Activated CD4-positive, alpha-beta T cell treated with anti-CD3 and anti-CD28 coated beads, Interleukin-2, amount 50 U/mL, for 1 hour (primary cell): Measurements from ENCODE around the gene MPP7.

Experiments used
- DNase-seq: peaks from one replicate; pipeline ENCODE4 v3.0.0-alpha.2; 2020

The MPP7 gene

GRCh38 chr10:28263136-28263857 lies 39.6 kb downstream of the MPP7 start:
- no peak for DNase-seq

GRCh38 chr10:28256776-28257175 lies 46.1 kb downstream of the MPP7 start:
- no peak for DNase-seq

- DNase-seq: no peak
Measured at GRCh38 chr10:28254290-28254985, 48.4 kb downstream of the MPP7 start.

GRCh38 chr10:28253169-28253785 lies 49.6 kb downstream of the MPP7 start:
- no peak for DNase-seq
